ENCODE results near the gene CCDC195.
"Not testable (repeated sequence)": the region's sequence is repeated elsewhere in the genome, so short reads cannot be mapped to it uniquely, and the experiment has no call there.

CCDC195 gene

DNA sequence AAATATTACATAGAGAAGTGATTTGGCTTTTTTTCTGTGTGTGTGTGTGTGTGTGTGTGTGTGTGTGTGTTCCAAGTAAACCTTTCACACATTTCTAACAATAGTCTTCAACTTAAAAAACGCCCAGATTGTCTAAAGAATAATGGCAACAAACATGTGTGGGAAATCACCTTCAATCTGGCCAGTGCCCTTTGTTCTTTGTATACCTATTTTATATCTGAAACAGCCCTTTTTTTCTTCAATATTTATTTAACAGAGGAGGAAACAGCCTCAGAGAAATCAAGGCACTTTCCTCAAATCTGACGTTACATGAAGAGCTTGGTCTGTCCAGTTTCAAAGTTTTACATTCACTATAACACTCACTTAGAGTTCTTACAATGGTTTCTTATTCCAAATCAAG lies 25.3 kb downstream of the CCDC195 start:
- no peak for DNase-seq (ENCODE audit: low read depth)

DNA sequence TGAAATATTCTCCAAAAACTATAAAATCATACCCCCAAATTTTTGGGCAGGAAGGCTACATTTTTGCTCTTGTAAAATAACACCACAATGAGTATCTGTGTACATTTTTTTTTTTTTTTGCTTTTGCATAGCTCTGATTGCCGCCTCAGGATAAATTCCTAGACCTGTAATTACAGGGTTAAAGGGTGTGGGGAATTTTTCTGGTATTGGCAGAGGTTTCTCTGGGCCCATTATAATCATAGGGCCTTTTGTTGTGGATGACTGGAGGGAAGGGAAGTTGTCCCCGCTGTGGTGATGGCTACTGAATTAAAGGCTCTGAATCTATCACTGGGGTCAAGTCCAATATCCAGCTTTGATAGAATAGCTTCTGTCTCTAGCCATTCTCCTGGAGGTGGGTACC lies 26.6 kb downstream of the CCDC195 start:
- DNase-seq (ENCODE audit: low read depth), result no peak

DNA sequence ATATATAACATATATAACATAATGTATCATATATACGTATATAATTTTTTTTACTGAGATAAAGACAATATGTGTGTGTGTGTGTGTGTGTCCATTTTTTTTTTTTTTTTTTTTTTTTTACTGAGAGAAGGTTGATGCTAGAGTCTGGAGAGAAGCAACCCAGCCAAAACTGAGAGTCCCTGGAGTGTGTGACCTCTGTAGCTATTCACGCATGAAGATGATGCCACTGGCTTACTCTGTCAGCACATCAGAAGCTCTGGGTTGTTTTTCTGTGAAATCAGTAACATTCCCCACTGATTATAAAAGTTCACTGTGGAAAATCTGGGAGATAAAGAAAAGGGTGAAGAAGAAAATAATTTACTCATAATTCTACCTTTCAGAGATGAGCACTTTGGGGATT lies 27.2 kb downstream of the CCDC195 start:
- no peak for DNase-seq (ENCODE audit: low read depth)

DNA sequence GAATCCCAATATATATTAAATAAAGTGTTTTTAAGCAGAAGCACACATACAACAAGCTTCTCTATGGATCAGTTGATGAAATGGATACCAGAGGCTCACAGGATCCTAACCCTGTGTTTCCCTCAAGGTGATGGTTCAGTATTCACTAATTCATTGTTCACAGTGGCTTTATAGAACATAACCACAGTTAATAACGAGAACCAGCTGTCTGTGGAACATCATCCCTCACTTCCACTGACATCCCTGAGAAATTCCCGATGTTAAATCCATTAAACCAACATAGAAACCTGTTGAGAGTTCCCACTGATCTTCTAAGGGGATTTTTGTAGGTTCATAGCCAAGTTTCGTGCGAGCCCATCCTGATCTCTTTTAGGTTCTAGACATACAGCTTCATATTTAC lies 29.0 kb downstream of the CCDC195 start:
- no peak for DNase-seq (ENCODE audit: low read depth)

DNA sequence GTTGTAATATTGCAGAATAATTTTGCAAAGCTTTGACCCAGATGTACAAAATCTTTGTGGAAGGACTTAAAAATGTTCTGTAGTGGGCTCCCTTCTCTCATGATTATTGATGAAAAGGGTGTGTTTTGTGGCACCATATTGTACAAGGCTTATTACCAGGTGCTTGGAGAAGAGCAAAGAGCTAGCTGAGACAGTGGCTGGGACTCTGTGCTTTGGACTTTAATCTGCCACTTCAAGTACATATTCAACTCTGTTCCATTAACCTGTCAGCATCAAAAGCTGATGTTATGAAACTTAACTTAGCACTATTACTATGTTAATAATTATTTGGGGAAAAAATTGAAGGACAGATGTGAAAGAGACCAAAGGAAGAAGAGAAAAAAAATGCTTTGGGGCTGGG lies 31.0 kb downstream of the CCDC195 start:
- DNase-seq (ENCODE audit: low read depth), result no peak

DNA sequence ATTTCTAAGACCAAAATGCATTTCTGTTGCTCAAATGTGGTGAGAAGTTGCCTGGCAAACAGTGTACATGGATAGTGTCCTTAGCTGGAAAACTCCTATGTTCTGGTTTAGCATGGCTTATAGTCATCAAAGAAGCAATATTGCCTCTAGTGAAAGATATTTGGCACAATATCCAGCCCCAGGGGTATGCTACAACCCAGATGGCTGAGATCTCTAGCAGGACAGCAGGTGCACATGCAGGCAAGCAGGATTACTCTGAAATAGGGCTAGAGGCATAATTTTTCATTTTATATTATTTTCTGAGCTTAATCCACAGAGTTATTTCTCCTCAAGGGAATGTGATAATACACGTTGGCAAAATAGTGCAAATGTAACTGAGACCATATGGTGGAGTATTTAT lies 34.0 kb downstream of the CCDC195 start:
- DNase-seq (ENCODE audit: low read depth), result no peak

DNA sequence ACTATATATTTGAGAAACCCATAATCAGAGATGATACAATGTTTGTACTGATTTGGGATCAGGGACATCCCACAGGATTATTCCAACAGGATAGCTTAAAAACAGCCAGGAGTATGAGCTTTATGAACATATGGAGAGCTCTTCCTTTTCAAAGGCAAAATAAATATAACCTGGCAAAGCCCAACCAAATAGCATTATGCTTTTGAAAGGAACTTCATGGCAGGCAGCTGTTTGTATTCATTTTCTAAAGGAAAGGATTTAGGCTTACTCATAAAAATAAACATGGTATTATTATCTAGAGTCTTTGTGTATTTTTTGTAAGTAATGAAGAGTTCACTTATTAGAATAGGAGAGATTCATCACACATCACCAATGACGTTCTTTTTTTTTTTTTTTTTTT lies 44.4 kb downstream of the CCDC195 start:
- no peak for DNase-seq (ENCODE audit: low read depth)

DNA sequence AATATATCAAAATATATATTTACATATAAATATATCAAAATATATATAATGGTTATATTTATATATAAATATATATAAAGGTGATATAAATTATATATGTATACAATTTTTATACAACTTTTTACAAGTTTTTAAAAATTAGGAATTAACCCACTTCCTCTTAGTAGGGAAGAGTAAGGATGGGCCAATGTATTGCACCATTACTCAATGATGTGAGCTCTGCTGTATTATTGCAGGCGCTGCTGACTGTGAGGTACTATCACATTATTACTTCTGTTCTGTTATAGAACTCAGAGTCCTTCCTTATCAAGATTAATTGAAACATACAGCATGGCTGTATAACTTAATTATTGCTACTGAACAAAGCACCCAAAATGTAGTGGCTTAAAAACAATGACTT lies 46.0 kb downstream of the CCDC195 start:
- DNase-seq (ENCODE audit: low read depth), result no peak

DNA sequence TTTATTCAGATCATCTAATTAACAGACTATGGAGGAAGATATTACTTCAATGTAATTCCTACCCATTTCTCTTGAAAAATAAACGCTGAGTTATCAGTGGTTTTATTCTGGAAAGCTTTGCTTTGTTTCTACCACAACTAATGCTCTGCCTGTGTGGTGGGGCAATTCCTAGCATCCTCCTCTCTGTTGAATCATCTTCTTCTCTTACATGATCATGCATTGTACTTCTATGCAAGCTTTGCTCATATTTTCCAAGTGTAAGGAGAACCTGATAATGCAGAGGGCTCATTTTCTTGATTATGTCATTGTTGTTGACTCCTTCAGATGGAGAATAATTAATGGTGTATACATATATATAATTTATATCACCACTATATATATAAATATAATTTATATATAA lies 46.7 kb downstream of the CCDC195 start:
- DNase-seq (ENCODE audit: low read depth), result no peak

DNA sequence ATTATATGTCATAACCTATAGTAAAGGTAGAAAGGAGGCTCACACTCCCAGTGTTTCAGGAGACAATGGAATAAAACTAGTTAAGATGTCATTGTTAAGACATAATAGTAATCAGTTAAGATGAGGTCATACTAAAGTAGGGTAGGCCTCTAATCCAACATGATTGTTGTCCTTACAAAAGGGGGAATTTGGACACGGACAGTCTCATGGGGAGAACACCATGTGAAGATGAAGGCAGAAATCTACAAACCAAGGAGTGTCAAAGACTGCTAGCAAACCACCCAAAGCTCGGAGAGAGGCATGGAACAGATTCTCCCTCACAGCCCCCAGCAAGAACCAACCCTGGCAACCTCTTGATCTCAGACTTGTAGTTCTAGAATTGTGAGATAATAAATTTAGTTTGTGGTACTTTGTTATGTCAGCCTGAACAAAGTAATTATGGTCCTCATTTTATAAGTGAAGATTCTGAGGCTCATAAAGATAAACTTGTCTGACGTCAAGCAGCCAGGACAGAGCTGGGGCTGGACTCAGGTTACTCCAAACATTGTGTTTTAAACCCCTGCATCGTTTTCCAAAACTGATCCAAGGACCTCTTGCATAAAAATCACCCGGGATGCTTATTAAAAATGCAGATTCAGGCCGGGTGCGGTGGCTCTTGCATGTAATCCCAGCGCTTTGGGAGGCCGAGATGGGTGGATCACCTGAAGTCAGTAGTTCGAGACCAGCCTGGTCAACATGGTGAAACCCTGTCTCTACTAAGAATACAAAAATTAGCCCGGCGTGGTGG lies 47.8 kb downstream of the CCDC195 start:
- DNase-seq (ENCODE audit: low read depth), result no peak

DNA sequence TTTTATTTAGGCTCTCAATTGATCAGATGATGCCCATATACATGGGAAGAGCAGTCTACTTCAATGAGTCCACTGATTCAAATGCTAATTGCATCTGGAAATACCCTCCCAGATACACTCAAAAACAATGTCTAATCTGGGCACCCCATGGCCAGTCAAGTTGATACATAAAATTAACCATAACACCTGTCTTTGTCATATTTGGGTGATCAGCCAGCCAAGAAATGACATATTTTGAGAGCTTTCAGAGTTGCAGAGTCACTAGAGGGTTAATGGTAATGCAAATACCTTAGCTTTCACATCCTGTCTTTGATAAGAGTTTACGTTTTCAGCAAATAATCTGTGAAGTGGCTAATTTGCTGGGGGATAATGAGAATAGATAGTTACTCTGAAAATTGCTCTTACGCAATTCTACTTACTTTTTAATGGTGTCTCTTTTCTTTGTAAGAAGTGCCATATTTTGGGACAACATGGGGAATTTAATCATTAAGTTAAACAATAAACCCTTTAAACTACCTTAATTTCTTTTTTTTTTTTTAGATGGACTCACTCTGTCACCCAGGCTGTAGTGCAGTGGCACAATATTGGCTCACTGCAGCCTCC lies 49.1 kb downstream of the CCDC195 start:
- DNase-seq (ENCODE audit: low read depth), result no peak

DNA sequence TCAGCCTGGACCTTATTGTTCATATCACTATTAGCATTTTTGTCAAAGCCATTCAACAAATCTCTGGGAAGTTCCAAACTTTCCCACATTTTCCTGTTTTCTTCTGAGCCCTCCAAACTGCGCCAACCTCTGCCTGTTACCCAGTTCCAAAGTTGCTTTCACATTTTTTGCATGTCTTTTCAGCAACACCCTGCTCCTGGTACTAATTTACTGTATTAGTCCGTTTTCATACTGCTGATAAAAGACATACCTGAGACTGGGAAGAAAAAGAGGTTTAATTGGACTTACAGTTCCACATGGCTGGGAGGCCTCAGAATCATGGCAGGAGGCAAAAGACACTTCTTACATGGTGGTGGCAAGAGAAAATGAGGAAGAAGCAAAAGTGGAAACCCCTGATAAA lies 52.8 kb downstream of the CCDC195 start:
- not testable (repeated sequence) for DNase-seq (ENCODE audit: low read depth)

DNA sequence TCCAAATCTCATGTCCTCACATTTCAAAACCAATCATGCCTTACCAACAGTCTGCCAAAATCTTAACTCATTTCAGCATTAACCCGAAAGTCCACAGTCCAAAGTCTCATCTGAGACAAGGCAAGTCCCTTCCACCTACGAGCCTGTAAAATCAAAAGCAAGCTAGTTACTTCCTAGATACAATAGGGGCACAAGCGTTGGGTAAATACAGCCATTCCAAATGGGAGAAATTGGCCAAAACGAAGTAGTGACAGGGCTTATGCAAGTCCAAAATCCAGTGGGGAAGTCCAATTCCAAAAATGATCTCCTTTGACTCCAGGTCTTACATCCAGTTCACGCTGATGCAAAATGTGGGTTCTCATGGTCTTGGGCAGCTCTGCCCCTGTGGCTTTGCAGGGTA lies 54.5 kb downstream of the CCDC195 start:
- DNase-seq (ENCODE audit: low read depth), result not testable (repeated sequence)

DNA sequence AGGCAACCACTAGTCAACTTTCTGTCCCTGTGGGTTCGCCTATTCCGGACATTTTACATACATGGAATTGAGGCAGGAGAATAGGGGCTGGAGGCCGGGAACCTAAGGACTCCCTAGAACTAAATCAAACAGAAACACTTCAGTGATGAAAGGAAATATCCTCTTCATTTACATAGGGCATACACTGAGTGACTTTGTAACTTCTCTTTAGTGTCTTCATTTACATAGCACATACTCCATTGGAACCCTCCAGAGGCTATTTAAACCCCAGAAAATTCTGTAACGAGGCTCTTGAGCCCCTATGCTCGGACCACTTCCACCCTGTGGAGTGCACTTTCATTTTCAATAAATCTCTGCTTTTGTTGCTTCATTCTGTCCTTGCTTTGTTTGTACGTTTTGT lies 56.5 kb downstream of the CCDC195 start:
- DNase-seq (ENCODE audit: low read depth), result no peak

DNA sequence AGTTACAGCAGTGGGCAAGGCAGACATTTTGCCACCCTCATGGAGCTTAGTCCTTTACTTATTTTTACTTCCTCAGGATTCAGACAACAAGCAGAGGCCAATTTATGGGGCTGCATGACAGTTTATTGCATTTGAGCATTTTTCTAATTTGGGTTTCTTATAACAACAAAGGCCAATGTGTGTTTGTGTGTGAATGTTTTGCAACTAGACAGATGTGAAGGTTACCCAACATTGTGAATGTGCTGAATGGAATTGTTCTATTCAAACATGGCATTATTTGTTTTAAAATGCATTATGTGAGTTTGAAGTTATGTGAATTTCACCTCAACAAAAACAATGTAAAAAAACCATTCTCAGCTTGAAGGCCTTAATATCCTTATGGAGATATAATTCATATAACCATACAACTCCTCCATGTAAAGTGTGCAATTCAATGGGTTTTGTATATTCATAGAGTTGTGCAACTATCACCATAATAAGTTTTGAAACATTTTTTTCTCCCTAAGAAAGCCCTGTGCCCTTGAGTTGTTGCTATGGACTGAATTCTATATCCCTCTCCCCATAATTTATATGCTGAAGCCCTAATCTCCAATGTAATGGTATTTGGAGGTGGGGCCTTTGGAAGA lies 57.3 kb downstream of the CCDC195 start:
- no peak for DNase-seq (ENCODE audit: low read depth)

DNA sequence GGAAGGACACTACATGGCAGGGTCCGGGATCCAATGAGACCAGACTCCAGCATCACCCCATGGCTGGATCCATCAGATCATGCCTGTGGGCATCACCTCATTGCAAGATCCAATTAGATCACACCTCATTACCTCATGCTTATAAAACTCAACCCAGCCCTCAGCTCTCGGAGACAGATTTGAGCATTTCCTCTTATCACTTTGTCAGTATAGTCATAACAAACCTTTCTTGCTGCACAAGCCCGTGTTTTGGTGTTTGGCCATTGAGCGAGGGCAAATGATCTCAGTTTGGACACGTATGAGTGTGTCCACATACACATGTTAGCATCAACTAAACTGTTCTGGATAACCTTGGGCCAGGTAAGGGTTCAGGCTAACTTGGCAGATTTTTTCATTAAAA lies 58.8 kb downstream of the CCDC195 start:
- no peak for DNase-seq (ENCODE audit: low read depth)

DNA sequence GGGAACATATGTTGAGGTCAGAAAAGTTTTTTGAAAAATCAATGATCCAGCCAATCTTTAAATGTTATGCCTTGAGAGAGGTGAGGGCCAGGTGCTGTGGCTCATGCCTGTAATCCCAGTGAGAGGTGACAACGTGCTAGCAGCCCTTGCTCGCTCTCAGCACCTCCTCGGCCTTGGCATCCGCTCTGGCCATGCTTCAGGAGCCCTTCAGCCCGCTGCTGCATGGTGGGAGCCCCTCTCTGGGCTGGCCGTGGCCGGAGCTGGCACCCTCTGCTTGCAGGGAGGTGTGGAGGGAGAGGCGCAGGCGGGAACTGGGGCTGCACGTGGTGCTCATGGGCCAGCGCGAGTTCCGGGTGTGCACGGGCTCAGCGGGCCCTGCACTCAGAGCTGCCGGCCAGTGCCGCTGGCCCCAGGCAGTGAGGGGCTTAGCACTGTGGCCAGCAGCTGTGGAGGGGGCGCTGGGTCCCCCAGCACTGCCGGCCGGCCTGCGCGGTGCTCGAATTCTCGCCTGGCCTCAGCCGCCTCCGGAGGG lies 61.1 kb downstream of the CCDC195 start:
- DNase-seq (ENCODE audit: low read depth), result no peak

Data from T follicular helper cell (primary cell).